GM18505 (cell line): Measurements from ENCODE around the gene FLOT1.
"Not testable (repeated sequence)": the region's sequence is repeated elsewhere in the genome, so short reads cannot be mapped to it uniquely, and the experiment has no call there.

Experiments used
- ATAC-seq: cut with Tn5 transposase; IDR thresholded peaks from one replicate; pipeline ENCODE4 v1.9.1; 2021; ENCODE audit not compliant: unreplicated experiment
- POLR2A ChIP-seq: IDR thresholded peaks from 4 replicates; pipeline ENCODE4 v1.6.1; 2011; ENCODE audit warnings: borderline replicate concordance; ENCODE audit not compliant: insufficient read depth, insufficient read length; ENCODE audit errors: extremely low read depth

FLOT1 gene

GRCh38 chr6:30725713-30726505, 16.6 kb downstream of the FLOT1 start:
- no peak for ATAC-seq
- TF ChIP-seq POLR2A, result no peak

- no peak for TF ChIP-seq POLR2A
- ATAC-seq, result no peak
Measured at GRCh38 chr6:30724906-30725667, 17.4 kb downstream of the FLOT1 start.

GRCh38 chr6:30723843-30724741, 18.4 kb downstream of the FLOT1 start:
- TF ChIP-seq POLR2A, result peak; percentile 11
- not testable (repeated sequence) for ATAC-seq

GRCh38 chr6:30723159-30723842, 19.2 kb downstream of the FLOT1 start:
- not testable (repeated sequence) for ATAC-seq
- TF ChIP-seq POLR2A, result peak; percentile 5

DNA sequence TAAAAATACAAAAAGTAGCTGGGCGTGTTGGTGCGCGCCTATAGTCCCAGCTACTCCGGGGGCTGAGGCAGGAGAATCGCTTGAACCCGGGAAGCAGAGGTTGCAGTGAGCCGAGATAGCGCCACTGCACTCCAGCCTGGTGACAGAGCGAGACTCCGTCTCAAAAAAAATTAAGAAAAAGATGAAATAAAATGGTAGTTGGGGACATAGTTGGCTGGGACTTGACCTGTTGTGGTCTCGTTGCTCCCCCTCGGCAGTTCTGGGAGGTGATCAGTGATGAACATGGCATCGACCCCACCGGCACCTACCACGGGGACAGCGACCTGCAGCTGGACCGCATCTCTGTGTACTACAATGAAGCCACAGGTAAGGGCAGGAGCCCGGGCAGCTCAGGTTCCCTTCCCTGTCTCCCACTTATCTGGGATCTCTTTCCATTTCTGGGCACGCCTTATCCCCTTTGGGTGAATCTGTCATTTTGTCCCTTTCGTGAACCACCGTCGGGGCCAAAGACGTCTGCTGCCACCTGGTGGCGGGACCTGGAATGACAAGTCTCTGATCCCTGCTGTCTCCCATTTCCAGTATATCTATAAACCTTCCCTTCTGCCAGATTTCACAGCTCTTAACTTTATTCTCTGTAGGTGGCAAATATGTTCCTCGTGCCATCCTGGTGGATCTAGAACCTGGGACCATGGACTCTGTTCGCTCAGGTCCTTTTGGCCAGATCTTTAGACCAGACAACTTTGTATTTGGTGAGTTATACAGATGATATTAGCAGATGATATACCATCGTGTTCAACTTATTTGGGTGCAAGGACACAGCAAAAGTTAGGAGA, 20.0 kb downstream of the FLOT1 start:
- TF ChIP-seq POLR2A, result peak; percentile 33
- ATAC-seq, result no peak

DNA sequence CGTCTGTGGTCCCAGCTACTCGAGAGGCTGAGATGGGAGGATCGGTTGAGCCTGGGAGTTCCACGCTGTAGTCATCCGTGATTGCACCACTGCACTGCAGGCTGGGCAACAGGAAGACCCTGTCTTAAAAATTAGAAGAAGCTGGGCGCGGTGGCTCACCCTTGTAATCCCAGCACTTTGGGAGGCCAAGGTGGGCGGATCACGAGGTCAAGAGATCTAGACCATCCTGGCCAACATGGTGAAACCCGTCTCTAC, 20.5 kb downstream of the FLOT1 start:
- not testable (repeated sequence) for ATAC-seq

- peak; percentile 34 for ATAC-seq
- TF ChIP-seq POLR2A, result peak; percentile 58
Measured at GRCh38 chr6:30721198-30722024, 21.1 kb downstream of the FLOT1 start.

DNA sequence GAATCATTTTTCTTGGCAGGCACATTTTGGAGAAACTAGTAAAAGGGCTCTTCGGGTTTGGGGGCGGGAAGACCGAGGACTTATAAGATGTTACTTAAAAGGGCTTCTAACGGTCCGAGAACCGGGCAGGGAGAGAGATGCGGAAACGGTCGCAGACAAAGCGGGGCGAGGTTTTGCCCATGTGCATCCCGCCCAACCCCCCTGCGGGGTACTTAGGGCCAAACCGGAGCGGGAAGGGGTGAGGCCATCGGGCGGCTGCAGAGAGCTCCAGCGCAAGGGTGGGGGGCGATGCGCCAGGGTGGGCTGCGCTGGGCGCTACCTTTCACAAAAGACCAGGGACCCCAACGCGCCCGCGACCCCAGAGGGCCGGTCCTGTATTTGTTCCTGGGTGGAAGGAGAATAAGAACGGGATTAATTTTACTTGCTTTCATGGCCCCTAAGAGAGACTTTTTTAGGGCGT, 21.7 kb downstream of the FLOT1 start:
- no peak for TF ChIP-seq POLR2A
- ATAC-seq, result no peak

DNA sequence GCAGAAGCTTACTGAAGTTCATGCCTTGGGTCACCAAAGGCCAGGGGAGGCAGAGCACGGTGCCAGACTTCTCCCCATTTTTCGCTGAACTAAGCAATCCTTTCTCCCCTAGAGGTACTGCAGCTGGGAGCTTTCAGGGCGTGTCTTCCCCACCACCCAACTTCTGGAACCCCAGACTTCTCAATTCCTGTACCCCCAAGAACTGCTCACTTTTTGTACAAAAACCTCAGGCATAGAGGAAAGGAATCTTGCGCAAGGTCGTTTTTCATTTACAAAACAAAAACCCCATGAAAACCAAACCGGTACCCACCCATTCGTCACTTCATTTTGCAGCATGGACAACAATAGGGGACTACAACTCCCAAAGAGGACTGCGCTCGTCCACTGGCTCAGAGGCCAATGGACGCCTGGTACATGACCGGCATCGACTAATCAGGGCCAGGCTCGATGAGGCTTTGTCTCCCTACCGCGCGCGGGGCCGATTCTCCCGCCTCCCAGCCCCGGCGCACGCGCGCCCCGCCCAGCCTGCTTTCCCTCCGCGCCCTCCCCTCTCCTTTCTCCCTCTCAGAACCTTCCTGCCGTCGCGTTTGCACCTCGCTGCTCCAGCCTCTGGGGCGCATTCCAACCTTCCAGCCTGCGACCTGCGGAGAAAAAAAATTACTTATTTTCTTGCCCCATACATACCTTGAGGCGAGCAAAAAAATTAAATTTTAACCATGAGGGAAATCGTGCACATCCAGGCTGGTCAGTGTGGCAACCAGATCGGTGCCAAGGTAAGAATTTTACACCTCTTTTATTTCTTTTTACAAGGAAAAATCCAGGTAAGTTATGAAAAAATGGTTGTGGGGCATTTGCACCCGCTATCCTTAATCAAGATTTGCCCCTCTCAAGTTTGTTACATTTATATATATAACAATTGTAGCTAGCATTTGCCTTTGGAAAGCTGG, 22.4 kb downstream of the FLOT1 start, which contains the start of gene TUBB:
TUBB (plus strand) TSS at position 562 of the 947 bp plus-strand sequence; CDS start at position 717, 155 bp downstream.
- peak; percentile 88 for TF ChIP-seq POLR2A
- peak; percentile 37 for ATAC-seq

DNA sequence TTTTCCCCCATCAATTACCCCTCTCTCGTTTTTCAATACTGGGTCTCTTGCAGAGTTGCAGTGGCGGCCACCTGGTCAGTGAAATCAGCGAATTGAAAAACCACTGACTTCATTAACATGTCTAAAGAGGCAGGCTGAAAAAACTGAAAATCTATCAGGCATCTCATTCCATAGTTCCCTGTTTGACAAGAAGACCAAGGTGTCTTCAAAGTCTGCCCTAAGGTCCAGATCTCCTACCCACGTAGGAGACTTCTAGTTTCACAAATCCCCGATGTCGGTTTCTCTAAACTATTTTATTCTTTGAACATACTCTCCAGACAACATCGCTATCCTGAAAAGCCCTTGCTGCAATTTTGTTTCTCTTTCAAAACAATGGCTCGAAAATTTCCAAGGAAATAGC, 23.1 kb downstream of the FLOT1 start:
- no peak for ATAC-seq

GRCh38 chr6:30717845-30718720, 24.4 kb downstream of the FLOT1 start:
- not testable (repeated sequence) for ATAC-seq

More for the DNA sequence above, 23.1 kb downstream of the FLOT1 start:
- no peak for TF ChIP-seq POLR2A
